Endothelial cell of umbilical vein (primary cell): ENCODE data around the gene MAP3K10.

Source experiments
- CTCF ChIP-seq, 2 donors: IDR thresholded peaks; 1 replicate in 1 of 2; 2 replicates in 1 of 2; pipeline ENCODE4 v1.5.1; 2011; ENCODE audit warnings: low read length in 2 of 2, mild to moderate bottlenecking in 2 of 2, moderate library complexity in 2 of 2, control low read depth in 1 of 2, inconsistent platforms in 1 of 2, low read depth in 1 of 2; ENCODE audit not compliant: insufficient read depth in 1 of 2; ENCODE audit errors: extremely low read depth in 1 of 2
- EZH2 ChIP-seq: IDR thresholded peaks from 2 replicates; pipeline ENCODE4 v1.6.1; 2012; ENCODE audit warnings: borderline replicate concordance, low read depth, mild to moderate bottlenecking, moderate library complexity, low read length, inconsistent platforms; ENCODE audit not compliant: severe bottlenecking
- FOS ChIP-seq: IDR thresholded peaks from 2 replicates; pipeline ENCODE4 v1.6.1; 2011; ENCODE audit warnings: mild to moderate bottlenecking, low read length, moderate library complexity, borderline replicate concordance; ENCODE audit not compliant: insufficient read depth
- JUN ChIP-seq: IDR thresholded peaks from 2 replicates; pipeline ENCODE4 v1.6.1; 2011; ENCODE audit warnings: borderline replicate concordance, low read depth; ENCODE audit not compliant: insufficient read length, insufficient read depth
- MAX ChIP-seq: IDR thresholded peaks from 2 replicates; pipeline ENCODE4 v1.6.1; 2011; ENCODE audit not compliant: insufficient read depth, insufficient read length
- POLR2A ChIP-seq: IDR thresholded peaks from 2 replicates; pipeline ENCODE4 v1.6.1; 2012; ENCODE audit warnings: low read depth, mild to moderate bottlenecking, control low read depth, low read length
- POLR2AphosphoS5 ChIP-seq: IDR thresholded peaks from 2 replicates; pipeline ENCODE4 v1.6.1; 2012; ENCODE audit warnings: low read depth, mild to moderate bottlenecking, control low read depth, low read length, moderate library complexity; ENCODE audit not compliant: insufficient read depth

GRCh38 chr19:40214936-40215335 lies 23.7 kb downstream of the MAP3K10 start:
- TF ChIP-seq CTCF (IDR thresholded peaks at IDR 0.05; ENCODE audit: extremely low read depth in 1 of 2, insufficient read depth in 1 of 2, low read depth in 1 of 2, low read length in 2 of 2) (no peak), POLR2A (no peak), JUN (no peak), MAX (no peak), POLR2AphosphoS5 (no peak), EZH2 (no peak), FOS (no peak)
